HEK293 (cell line): Measurements from ENCODE around the gene CDC42EP3.

ENCODE experiments used
- CTCF ChIA-PET: fragments of 350-600 bp; formaldehyde crosslinking; extraction: SDS; loops from one replicate; lab custom pipeline; 2021; ENCODE audit warnings: antibody characterized with exemption; lab: Yijun Ruan, JAX
- POLR2A ChIA-PET: fragments of 300-600 bp; formaldehyde crosslinking; extraction: SDS; loops from one replicate; lab custom pipeline; 2020; ENCODE audit warnings: antibody characterized with exemption, inconsistent platforms; lab: Yijun Ruan, JAX
- H3K27ac ChIP-seq: fragments of 200-500 bp; sonication (Bioruptor generic); 2 replicates; pipeline ENCODE4 v1.5.1; 2014; ENCODE audit warnings: low read depth, low read length, control low read depth, inconsistent platforms; ENCODE audit errors: extremely low read depth
- H3K36me3 ChIP-seq, 2 experiments: fragments of 200-500 bp in 1 of 2; sonication (Bioruptor generic) in 1 of 2; 1 replicate in 1 of 2; 2 replicates in 1 of 2; pipeline ENCODE4 v1.5.1; 2014 to 2017; ENCODE audit warnings: inconsistent platforms in 2 of 2, low read length in 2 of 2; ENCODE audit not compliant: control insufficient read depth in 2 of 2, insufficient read depth in 1 of 2
- H3K4me1 ChIP-seq: fragments of 200-500 bp; sonication (Bioruptor generic); 2 replicates; pipeline ENCODE4 v1.5.1; 2014; ENCODE audit warnings: mild to moderate bottlenecking, low read length, inconsistent platforms; ENCODE audit not compliant: control insufficient read depth, insufficient read depth
- H3K4me3 ChIP-seq: 2 replicates; pipeline ENCODE4 v1.5.1; 2011; ENCODE audit warnings: low read depth, mild to moderate bottlenecking, control low read depth, low read length, moderate library complexity
- H3K9me3 ChIP-seq: fragments of 200-500 bp; sonication (Bioruptor generic); 2 replicates; pipeline ENCODE4 v1.5.1; 2014; ENCODE audit warnings: low read depth, low read length, inconsistent platforms; ENCODE audit not compliant: control insufficient read depth, insufficient read depth
- KLF9 ChIP-seq: fragments of 450-650 bp; formaldehyde crosslinking; IDR thresholded peaks from 2 replicates; pipeline ENCODE4 v1.5.1; 2016; ENCODE audit warnings: missing biosample characterization, missing genetic modification characterization, low read depth
- OVOL3 ChIP-seq: fragments of 450-650 bp; formaldehyde crosslinking; IDR thresholded peaks from 2 replicates; pipeline ENCODE4 v1.5.1; 2016; ENCODE audit warnings: missing biosample characterization, missing genetic modification characterization
- ZEB2 ChIP-seq: fragments of 450-650 bp; formaldehyde crosslinking; IDR thresholded peaks from 2 replicates; pipeline ENCODE4 v1.5.1; 2016; ENCODE audit warnings: missing biosample characterization, missing genetic modification characterization
- ZFHX2 ChIP-seq: fragments of 450-650 bp; formaldehyde crosslinking; conservative IDR thresholded peaks from 2 replicates; pipeline ENCODE4 v1.5.1; 2016; ENCODE audit warnings: missing biosample characterization, missing genetic modification characterization
- ZIC2 ChIP-seq: fragments of 450-650 bp; formaldehyde crosslinking; IDR thresholded peaks from 2 replicates; pipeline ENCODE4 v1.5.1; 2016; ENCODE audit warnings: missing biosample characterization, missing genetic modification characterization
- ZNF114 ChIP-seq: fragments of 450-650 bp; formaldehyde crosslinking; IDR thresholded peaks from 2 replicates; pipeline ENCODE4 v1.5.0; 2017; ENCODE audit warnings: missing biosample characterization, missing genetic modification characterization
- ZNF184 ChIP-seq: fragments of 450-650 bp; IDR thresholded peaks from 2 replicates; pipeline ENCODE4 v1.5.1; 2018; ENCODE audit warnings: missing biosample characterization, mild to moderate bottlenecking, missing genetic modification characterization
- ZNF19 ChIP-seq: fragments of 450-650 bp; formaldehyde crosslinking; IDR thresholded peaks from 2 replicates; pipeline ENCODE4; 2016; ENCODE audit warnings: missing biosample characterization, missing genetic modification characterization, low read depth
- ZNF202 ChIP-seq: fragments of 450-650 bp; formaldehyde crosslinking; IDR thresholded peaks from 2 replicates; pipeline ENCODE4 v1.5.1; 2016; ENCODE audit warnings: missing biosample characterization, missing genetic modification characterization, borderline replicate concordance
- ZNF211 ChIP-seq: fragments of 450-650 bp; formaldehyde crosslinking; IDR thresholded peaks from 2 replicates; pipeline ENCODE4 v1.5.1; 2016; ENCODE audit warnings: low read depth, missing biosample characterization, missing genetic modification characterization
- ZNF266 ChIP-seq: fragments of 450-650 bp; formaldehyde crosslinking; IDR thresholded peaks from 2 replicates; pipeline ENCODE4 v1.5.1; 2016; ENCODE audit warnings: missing biosample characterization, missing genetic modification characterization, low read depth
- ZNF311 ChIP-seq: fragments of 450-650 bp; formaldehyde crosslinking; IDR thresholded peaks from 2 replicates; pipeline ENCODE4 v1.5.1; 2017; ENCODE audit warnings: missing biosample characterization, missing genetic modification characterization, borderline replicate concordance
- ZNF350 ChIP-seq: fragments of 450-650 bp; formaldehyde crosslinking; IDR thresholded peaks from 2 replicates; pipeline ENCODE4 v1.5.0; 2017; ENCODE audit warnings: missing biosample characterization, mild to moderate bottlenecking, missing genetic modification characterization
- ZNF37A ChIP-seq: fragments of 450-650 bp; IDR thresholded peaks from 2 replicates; pipeline ENCODE4 v1.5.1; 2018; ENCODE audit warnings: missing biosample characterization, missing genetic modification characterization
- ZNF561 ChIP-seq: fragments of 450-650 bp; IDR thresholded peaks from 2 replicates; pipeline ENCODE4 v1.5.1; 2018; ENCODE audit warnings: missing biosample characterization, missing genetic modification characterization, borderline replicate concordance
- ZNF660 ChIP-seq: fragments of 450-650 bp; IDR thresholded peaks from 2 replicates; pipeline ENCODE4 v1.5.1; 2018; ENCODE audit warnings: missing biosample characterization, mild to moderate bottlenecking, missing genetic modification characterization
- TF ChIP-seq, protein P1 (sequence below): fragments of 450-650 bp; formaldehyde crosslinking; IDR thresholded peaks from 2 replicates; pipeline ENCODE4 v1.5.1; 2016; ENCODE audit warnings: missing biosample characterization, missing genetic modification characterization
- TF ChIP-seq, protein P2 (sequence below): fragments of 450-650 bp; formaldehyde crosslinking; IDR thresholded peaks from 2 replicates; pipeline ENCODE4 v1.5.1; 2016; ENCODE audit warnings: missing biosample characterization, missing genetic modification characterization
- TF ChIP-seq, protein P3 (sequence below): fragments of 450-650 bp; formaldehyde crosslinking; IDR thresholded peaks from 2 replicates; pipeline ENCODE4 v1.5.1; 2016; ENCODE audit warnings: missing biosample characterization, missing genetic modification characterization, borderline replicate concordance

CDC42EP3 gene

DNA sequence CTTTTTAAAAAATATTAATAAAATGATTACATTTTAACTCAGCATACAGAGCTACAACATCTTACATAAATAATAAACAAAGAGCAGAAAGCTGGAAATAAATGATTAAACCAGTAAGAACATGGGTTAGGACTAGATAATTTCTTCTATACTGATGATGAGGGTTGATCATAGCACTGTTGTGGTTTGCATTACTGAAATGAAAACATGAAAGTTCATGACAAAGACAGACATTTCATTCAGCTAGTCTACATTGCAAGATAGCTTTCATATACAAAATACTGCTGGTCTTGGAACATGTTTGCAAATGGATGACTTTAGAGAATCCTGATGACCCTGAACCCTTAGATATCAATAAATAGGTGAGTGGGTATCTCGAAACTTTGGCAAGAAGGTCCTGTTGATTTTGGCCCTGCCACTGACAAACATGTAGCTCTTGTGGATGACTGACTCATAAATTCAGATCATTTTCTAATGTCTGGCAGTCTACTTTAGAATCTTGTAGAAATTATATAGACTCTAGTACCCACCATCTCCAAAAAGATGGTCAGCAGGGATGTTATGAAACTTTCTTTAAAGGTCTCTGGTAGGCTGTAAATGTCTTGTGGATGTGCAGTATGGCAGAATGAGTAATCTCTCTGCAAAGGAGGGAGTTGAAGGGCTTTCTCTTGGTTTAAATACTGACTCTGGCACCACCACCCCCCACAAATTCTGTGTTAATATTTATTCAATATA, 15.5 kb upstream of the CDC42EP3 start:
- no peaks in the 10 kb centered on the region for H3K36me3 ChIP-seq
- H3K4me3 ChIP-seq, result no peak overlapping the region
- CTCF ChIA-PET, result interaction anchor here (0.6 kb wide), 1 partner anchor 197 kb away, joined by 3 read pairs; no protein-coding TSS in a partner anchor
- H3K4me1 ChIP-seq, result no peaks in the 10 kb centered on the region
- POLR2A ChIA-PET, result no interaction called here
- H3K27ac ChIP-seq, result no peak overlapping the region
- TF ChIP-seq ZNF561 (tag by site-specific recombination) (no peak), ZFHX2 (no peak), ZNF266 (tag by site-specific recombination) (no peak), ZEB2 (tag by site-specific recombination) (no peak), ZNF350 (tag by site-specific recombination) (no peak)
- TF ChIP-seq, protein P1, sequence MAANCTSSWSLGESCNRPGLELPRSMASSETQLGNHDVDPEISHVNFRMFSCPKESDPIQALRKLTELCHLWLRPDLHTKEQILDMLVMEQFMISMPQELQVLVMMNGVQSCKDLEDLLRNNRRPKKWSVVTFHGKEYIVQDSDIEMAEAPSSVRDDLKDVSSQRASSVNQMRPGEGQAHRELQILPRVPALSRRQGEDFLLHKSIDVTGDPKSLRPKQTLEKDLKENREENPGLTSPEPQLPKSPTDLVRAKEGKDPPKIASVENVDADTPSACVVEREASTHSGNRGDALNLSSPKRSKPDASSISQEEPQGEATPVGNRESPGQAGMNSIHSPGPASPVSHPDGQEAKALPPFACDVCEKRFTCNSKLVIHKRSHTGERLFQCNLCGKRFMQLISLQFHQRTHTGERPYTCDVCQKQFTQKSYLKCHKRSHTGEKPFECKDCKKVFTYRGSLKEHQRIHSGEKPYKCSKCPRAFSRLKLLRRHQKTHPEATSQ (tag by site-specific recombination), result no peak
- no peaks in the 10 kb centered on the region for H3K9me3 ChIP-seq

DNA sequence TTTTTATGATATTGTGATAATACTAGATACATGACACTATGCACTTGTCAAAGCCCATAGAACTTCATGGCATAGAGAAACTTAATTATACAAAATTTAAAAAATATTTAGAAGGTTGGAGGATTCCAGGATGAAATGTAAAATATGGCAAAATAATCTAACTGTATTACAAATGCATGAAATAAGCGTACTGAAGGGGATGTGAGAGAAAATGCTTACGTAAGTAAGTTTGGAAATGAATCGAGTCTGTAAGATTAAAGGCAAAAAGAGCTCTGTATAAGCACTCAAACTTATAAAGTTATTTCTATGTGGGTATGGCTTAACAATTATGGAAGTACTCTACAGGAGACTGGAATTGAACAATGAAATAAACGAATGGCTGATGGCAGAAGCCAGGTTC, 13.4 kb upstream of the CDC42EP3 start:
- Histone ChIP-seq H3K4me3 (no peak overlapping the region), H3K4me1 (no peaks in the 10 kb centered on the region), H3K9me3 (no peaks in the 10 kb centered on the region), H3K27ac (no peak overlapping the region), H3K36me3 (no peaks in the 10 kb centered on the region)
- CTCF ChIA-PET, result no interaction called here
- POLR2A ChIA-PET, result no interaction called here
- no peak for TF ChIP-seq OVOL3 (tag by site-specific recombination)
- TF ChIP-seq ZIC2 (tag by site-specific recombination), result no peak
- no peak for TF ChIP-seq ZNF19
- no peak for TF ChIP-seq ZNF660
- TF ChIP-seq, protein P2, sequence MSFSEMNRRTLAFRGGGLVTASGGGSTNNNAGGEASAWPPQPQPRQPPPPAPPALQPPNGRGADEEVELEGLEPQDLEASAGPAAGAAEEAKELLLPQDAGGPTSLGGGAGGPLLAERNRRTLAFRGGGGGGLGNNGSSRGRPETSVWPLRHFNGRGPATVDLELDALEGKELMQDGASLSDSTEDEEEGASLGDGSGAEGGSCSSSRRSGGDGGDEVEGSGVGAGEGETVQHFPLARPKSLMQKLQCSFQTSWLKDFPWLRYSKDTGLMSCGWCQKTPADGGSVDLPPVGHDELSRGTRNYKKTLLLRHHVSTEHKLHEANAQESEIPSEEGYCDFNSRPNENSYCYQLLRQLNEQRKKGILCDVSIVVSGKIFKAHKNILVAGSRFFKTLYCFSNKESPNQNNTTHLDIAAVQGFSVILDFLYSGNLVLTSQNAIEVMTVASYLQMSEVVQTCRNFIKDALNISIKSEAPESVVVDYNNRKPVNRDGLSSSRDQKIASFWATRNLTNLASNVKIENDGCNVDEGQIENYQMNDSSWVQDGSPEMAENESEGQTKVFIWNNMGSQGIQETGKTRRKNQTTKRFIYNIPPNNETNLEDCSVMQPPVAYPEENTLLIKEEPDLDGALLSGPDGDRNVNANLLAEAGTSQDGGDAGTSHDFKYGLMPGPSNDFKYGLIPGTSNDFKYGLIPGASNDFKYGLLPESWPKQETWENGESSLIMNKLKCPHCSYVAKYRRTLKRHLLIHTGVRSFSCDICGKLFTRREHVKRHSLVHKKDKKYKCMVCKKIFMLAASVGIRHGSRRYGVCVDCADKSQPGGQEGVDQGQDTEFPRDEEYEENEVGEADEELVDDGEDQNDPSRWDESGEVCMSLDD, result no peak
- TF ChIP-seq, protein P3, sequence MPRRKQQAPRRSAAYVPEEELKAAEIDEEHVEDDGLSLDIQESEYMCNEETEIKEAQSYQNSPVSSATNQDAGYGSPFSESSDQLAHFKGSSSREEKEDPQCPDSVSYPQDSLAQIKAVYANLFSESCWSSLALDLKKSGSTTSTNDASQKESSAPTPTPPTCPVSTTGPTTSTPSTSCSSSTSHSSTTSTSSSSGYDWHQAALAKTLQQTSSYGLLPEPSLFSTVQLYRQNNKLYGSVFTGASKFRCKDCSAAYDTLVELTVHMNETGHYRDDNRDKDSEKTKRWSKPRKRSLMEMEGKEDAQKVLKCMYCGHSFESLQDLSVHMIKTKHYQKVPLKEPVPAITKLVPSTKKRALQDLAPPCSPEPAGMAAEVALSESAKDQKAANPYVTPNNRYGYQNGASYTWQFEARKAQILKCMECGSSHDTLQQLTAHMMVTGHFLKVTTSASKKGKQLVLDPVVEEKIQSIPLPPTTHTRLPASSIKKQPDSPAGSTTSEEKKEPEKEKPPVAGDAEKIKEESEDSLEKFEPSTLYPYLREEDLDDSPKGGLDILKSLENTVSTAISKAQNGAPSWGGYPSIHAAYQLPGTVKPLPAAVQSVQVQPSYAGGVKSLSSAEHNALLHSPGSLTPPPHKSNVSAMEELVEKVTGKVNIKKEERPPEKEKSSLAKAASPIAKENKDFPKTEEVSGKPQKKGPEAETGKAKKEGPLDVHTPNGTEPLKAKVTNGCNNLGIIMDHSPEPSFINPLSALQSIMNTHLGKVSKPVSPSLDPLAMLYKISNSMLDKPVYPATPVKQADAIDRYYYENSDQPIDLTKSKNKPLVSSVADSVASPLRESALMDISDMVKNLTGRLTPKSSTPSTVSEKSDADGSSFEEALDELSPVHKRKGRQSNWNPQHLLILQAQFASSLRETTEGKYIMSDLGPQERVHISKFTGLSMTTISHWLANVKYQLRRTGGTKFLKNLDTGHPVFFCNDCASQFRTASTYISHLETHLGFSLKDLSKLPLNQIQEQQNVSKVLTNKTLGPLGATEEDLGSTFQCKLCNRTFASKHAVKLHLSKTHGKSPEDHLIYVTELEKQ (tag by site-specific recombination), result no peak
- TF ChIP-seq ZNF184 (tag by site-specific recombination), result no peak
- TF ChIP-seq KLF9 (tag by site-specific recombination), result no peak
- no peak for TF ChIP-seq ZNF311
- no peak for TF ChIP-seq ZNF202 (tag by site-specific recombination)
- TF ChIP-seq ZNF211 (tag by site-specific recombination), result no peak
- TF ChIP-seq ZNF114 (tag by site-specific recombination), result no peak
- TF ChIP-seq ZNF37A (tag by site-specific recombination), result no peak
